ENCODE data around the gene CDC27.

DNA sequence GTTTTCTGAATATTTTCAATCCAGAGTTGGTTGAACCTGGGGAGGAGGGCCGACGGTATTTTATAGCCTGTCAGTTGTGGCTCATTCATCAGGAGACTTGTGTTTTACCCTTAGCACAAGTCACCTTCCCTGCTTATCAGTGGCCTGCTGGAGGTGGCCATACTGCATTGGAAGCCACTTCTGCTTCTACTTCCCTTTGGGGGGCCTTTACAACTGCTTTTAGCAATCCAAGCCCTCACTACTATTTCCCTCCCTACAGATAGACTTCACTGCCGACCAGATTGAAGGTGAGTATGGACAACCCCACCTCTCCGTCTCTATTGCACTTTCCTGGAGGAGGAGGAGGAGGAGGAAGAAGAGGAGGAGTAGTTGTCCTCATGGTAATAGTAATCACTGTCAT lies 24.4 kb upstream of the CDC27 start:
- TF ChIP-seq TAF1 (IDR thresholded peaks at IDR 0.05; ENCODE audit: borderline replicate concordance, low read depth, low read length) (no peak), POLR2AphosphoS5 (IDR thresholded peaks at IDR 0.05; ENCODE audit: low read depth, low read length) (no peak), POLR2A (IDR thresholded peaks at IDR 0.05; ENCODE audit: low read depth, low read length) (no peak)

All from GM12892 (cell line).